PC-9 (cell line): ENCODE results near the gene PTPRM. TPM values are rescaled to one million over a fixed set of nuclear protein-coding genes. Genes with fewer than 3 reads are reported as not detected.

Source experiments
- BruUV-seq: library from RNA; stranded (reverse); fragments of 400-500 nt; replicated peaks from 2 replicates; lab custom pipeline; 2021; lab: Mats Ljungman, UMichigan
- CTCF ChIA-PET: fragments of 300-600 bp; sonication (Branson Sonifier 250); formaldehyde crosslinking; loops from one replicate; lab custom pipeline; 2022; ENCODE audit warnings: antibody characterized with exemption; lab: Charles Lee
- POLR2A ChIA-PET: fragments of 300-600 bp; sonication (Branson Sonifier 250); formaldehyde crosslinking; loops from one replicate; lab custom pipeline; 2022; ENCODE audit warnings: antibody characterized with exemption; ENCODE audit not compliant: unreplicated experiment; lab: Charles Lee
- DNase-seq, 2 experiments: peaks; one replicate each; pipeline versions ENCODE4 v3.0.0 to v3.0.0-alpha.2; 2015 to 2022; ENCODE audit warnings: mixed read lengths in 1 of 2
- H2AFZ ChIP-seq: fragments of 200-600 bp; sonication (generic); 2 replicates; pipeline ENCODE4 v1.8.1; 2017; ENCODE audit warnings: antibody characterized with exemption
- H3F3A ChIP-seq: fragments of 200-600 bp; sonication (generic); 2 replicates; pipeline ENCODE4 v1.8.1; 2017; ENCODE audit warnings: antibody characterized with exemption, mild to moderate bottlenecking, low read depth; ENCODE audit not compliant: insufficient read depth
- H3K27ac ChIP-seq: fragments of 200-600 bp; sonication (generic); 2 replicates; pipeline ENCODE4 v1.6.1; 2016; ENCODE audit warnings: mixed run types
- H3K27me3 ChIP-seq: fragments of 200-600 bp; sonication (generic); 2 replicates; pipeline ENCODE4 v1.6.1; 2016; ENCODE audit warnings: low read depth, mixed run types; ENCODE audit not compliant: insufficient read depth
- H3K36me3 ChIP-seq: fragments of 200-600 bp; sonication (generic); 2 replicates; pipeline ENCODE4 v1.6.1; 2016; ENCODE audit warnings: low read depth, mixed run types
- H3K4me1 ChIP-seq: fragments of 200-600 bp; sonication (generic); replicated peaks from 2 replicates; pipeline ENCODE4 v1.6.1; 2016; ENCODE audit warnings: mixed run types; ENCODE audit not compliant: insufficient read depth
- H3K4me2 ChIP-seq: fragments of 200-600 bp; sonication (generic); 2 replicates; pipeline ENCODE4 v1.6.1; 2017; ENCODE audit warnings: mixed run types
- H3K4me3 ChIP-seq: fragments of 200-600 bp; sonication (generic); 2 replicates; pipeline ENCODE4 v1.6.1; 2016; ENCODE audit warnings: mixed run types
- H3K79me2 ChIP-seq: fragments of 200-600 bp; sonication (generic); 2 replicates; pipeline ENCODE4 v1.6.1; 2017; ENCODE audit warnings: low read depth, mixed run types
- H3K9me2 ChIP-seq: fragments of 200-600 bp; sonication (generic); 2 replicates; pipeline ENCODE4 v1.8.1; 2017; ENCODE audit warnings: mild to moderate bottlenecking; ENCODE audit not compliant: insufficient read depth
- H3K9me3 ChIP-seq: fragments of 200-600 bp; sonication (generic); 2 replicates; pipeline ENCODE4 v1.8.1; 2016; ENCODE audit warnings: low read depth; ENCODE audit not compliant: insufficient read depth
- H4K20me1 ChIP-seq: fragments of 200-600 bp; sonication (generic); 2 replicates; pipeline ENCODE4 v1.8.1; 2017; ENCODE audit not compliant: insufficient read depth
- CTCF ChIP-seq: fragments of 200-600 bp; sonication (generic); conservative IDR thresholded peaks from 2 replicates; pipeline ENCODE4 v1.6.1; 2017; ENCODE audit warnings: mixed run types, antibody characterized with exemption, mild to moderate bottlenecking, moderate library complexity
- EZH2 ChIP-seq: fragments of 200-600 bp; sonication (generic); IDR thresholded peaks from 2 replicates; pipeline ENCODE4 v1.8.0; 2017; ENCODE audit warnings: antibody characterized with exemption, low read depth
- intact Hi-C: fragments of 100-400 bp; cut with micrococcal nuclease; formaldehyde crosslinking; loops from one replicate; pipeline ENCODE4 v1.10.0; 2022; ENCODE audit not compliant: unreplicated experiment
- total RNA-seq: library from RNA; stranded (reverse); gene quantifications from 2 replicates; pipeline ENCODE4 v1.2.3, GENCODE V29; 2021

Gene PTPRM
- total RNA-seq, 1 experiment from 2014 or later = 32.5 TPM

GRCh38 chr18:7684357-7684756 lies 117.2 kb downstream of the PTPRM start:
- no peaks in the 10 kb centered on the region for H3K4me1 ChIP-seq
- H3K79me2 ChIP-seq = no peaks in the 10 kb centered on the region
- no peak overlapping the region for H2AFZ ChIP-seq
- H3F3A ChIP-seq = no peaks in the 10 kb centered on the region
- no peak for TF ChIP-seq CTCF
- no peak for TF ChIP-seq EZH2
- intact Hi-C loops = no loop called here
- no peaks in the 10 kb centered on the region for H3K27me3 ChIP-seq
- ChIA-PET CTCF (no interaction called here), POLR2A (no interaction called here)
- no peak overlapping the region for H3K4me2 ChIP-seq
- BruUV-seq = no TSS peak
- no peak overlapping the region for H3K27ac ChIP-seq
- H4K20me1 ChIP-seq = no peaks in the 10 kb centered on the region
- no peaks in the 10 kb centered on the region for H3K9me3 ChIP-seq
- H3K9me2 ChIP-seq = no peaks in the 10 kb centered on the region
- no peaks in the 10 kb centered on the region for H3K36me3 ChIP-seq
- no peak for DNase-seq
- H3K4me3 ChIP-seq = no peak overlapping the region

- no TSS peak for BruUV-seq
- ChIA-PET POLR2A (no interaction called here), CTCF (no interaction called here)
- no peaks in the 10 kb centered on the region for H4K20me1 ChIP-seq
- no peak overlapping the region for H3K4me3 ChIP-seq
- no peaks in the 10 kb centered on the region for H3K9me2 ChIP-seq
- no peaks in the 10 kb centered on the region for H3K4me1 ChIP-seq
- no peak overlapping the region for H3K4me2 ChIP-seq
- H3K79me2 ChIP-seq = no peaks in the 10 kb centered on the region
- no peak for DNase-seq
- no peaks in the 10 kb centered on the region for H3K36me3 ChIP-seq
- TF ChIP-seq EZH2 = no peak
- intact Hi-C loops = no loop called here
- H3K27ac ChIP-seq = no peak overlapping the region
- H3F3A ChIP-seq = no peaks in the 10 kb centered on the region
- no peaks in the 10 kb centered on the region for H3K27me3 ChIP-seq
- no peaks in the 10 kb centered on the region for H3K9me3 ChIP-seq
- H2AFZ ChIP-seq = no peak overlapping the region
Measured at GRCh38 chr18:7684966-7685365, 117.8 kb downstream of the PTPRM start.

DNA sequence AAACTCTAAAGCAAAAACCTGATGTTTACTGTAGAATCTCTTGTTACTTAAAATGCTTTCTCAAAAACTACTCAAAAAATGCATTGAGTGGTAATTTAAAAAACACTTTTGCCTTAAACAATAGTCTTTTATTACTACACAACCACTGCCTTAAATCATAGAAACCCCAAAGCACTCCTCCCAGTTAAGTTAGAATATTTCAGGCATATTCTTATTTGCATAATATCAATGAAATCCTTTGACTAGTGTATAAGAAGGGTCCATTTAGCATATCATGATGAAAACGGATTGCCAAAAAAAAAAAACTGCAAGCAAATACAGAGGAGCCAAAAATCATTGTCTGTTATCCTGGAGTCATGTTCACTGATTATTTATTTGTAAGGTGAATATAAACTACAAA lies 119.2 kb downstream of the PTPRM start:
- H3K4me2 ChIP-seq = no peak overlapping the region
- no peaks in the 10 kb centered on the region for H3K9me3 ChIP-seq
- H3K4me3 ChIP-seq = no peak overlapping the region
- TF ChIP-seq EZH2 = no peak
- no peak for TF ChIP-seq CTCF
- H3K27me3 ChIP-seq = no peaks in the 10 kb centered on the region
- intact Hi-C loops = no loop called here
- H3K4me1 ChIP-seq = no peaks in the 10 kb centered on the region
- BruUV-seq = no TSS peak
- H3K27ac ChIP-seq = no peak overlapping the region
- H3K36me3 ChIP-seq = no peaks in the 10 kb centered on the region
- no peaks in the 10 kb centered on the region for H4K20me1 ChIP-seq
- no peak for DNase-seq
- H3K79me2 ChIP-seq = no peaks in the 10 kb centered on the region
- ChIA-PET CTCF (no interaction called here), POLR2A (no interaction called here)
- H3K9me2 ChIP-seq = no peaks in the 10 kb centered on the region
- no peaks in the 10 kb centered on the region for H3F3A ChIP-seq
- no peak overlapping the region for H2AFZ ChIP-seq

DNA sequence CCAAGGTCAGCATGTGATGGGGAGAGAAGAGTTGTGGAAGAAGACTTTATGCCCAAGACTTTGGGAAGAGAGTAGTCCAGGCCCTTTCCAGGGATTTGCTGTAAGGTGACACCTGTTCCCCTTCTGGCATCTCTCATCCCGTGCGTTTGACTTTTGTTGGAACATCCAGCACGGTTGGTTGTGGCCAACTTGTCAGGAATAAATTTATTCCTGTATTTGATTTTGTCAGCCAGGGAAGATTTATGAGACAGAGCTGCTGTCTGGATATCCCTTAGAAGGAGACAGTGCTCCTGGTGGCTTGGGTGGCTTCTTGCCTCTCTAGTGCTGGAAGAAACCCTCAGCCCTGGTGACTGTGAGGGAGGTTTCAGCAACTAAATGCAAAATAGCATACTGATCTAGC lies 121.5 kb downstream of the PTPRM start:
- Histone ChIP-seq H3K4me1 (no peaks in the 10 kb centered on the region), H3K9me3 (no peaks in the 10 kb centered on the region), H2AFZ (no peak overlapping the region), H3K79me2 (no peaks in the 10 kb centered on the region), H4K20me1 (no peaks in the 10 kb centered on the region), H3K27me3 (no peaks in the 10 kb centered on the region), H3F3A (no peaks in the 10 kb centered on the region), H3K4me2 (no peak overlapping the region), H3K36me3 (no peaks in the 10 kb centered on the region), H3K4me3 (no peak overlapping the region), H3K9me2 (no peaks in the 10 kb centered on the region), H3K27ac (no peak overlapping the region)
- BruUV-seq = no TSS peak
- no peak for DNase-seq
- intact Hi-C loops = no loop called here
- TF ChIP-seq CTCF (no peak), EZH2 (no peak)
- ChIA-PET CTCF (no interaction called here), POLR2A (no interaction called here)
